Stimulated activated CD8-positive, alpha-beta memory T cell treated with anti-CD3 and anti-CD28 coated beads, Interleukin-15, amount 100 ng/mL, for 1 hour (primary cell): Measurements from ENCODE around the gene C1orf115.
A peak's percentile ranks its signal among the peaks of the same experiment; 100 is the strongest.
"Not testable (repeated sequence)": the region's sequence is repeated elsewhere in the genome, so short reads cannot be mapped to it uniquely, and the experiment has no call there.

Experiments used
- DNase-seq: peaks from one replicate; pipeline ENCODE4 v3.0.0-alpha.2; 2020; ENCODE audit warnings: low read depth

Gene C1orf115

DNA sequence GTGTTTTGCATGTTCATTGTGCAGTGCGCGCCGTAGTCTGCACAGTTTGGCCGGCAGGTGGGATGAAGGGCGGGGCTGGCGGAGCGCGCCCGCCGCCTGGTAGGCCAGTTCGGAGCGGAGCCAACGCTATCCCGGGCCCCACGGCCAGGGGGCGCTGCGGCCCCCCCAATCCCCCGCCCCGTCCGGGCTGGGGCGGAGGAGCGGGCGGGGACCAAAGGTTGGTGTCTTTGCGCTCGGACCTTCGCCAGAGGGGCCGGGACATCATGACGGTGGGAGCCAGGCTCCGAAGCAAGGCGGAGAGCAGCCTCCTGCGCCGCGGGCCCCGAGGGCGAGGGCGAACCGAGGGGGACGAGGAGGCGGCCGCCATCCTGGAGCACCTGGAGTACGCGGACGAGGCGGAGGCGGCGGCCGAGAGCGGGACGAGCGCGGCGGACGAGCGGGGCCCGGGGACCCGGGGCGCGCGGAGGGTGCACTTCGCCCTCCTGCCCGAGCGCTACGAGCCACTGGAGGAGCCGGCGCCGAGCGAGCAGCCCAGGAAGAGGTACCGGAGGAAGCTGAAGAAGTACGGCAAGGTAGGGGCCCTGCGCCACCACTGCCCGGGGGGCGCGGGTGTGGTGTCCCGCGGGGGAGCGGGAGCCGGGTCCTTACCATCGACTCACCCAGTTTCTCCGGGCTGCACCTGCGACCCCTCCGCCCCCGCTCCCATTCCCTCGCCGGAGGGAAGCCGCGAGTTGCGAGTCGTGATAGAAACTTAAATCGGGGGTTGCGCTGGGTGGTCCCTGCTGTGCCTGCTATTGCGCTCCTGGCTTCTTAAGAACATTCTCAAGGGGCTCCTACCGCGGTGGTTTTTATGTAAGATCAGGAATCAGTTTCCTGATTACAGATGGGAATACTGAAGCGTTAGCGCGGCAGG is at the start of gene C1orf115:
Gene C1orf115, plus strand, starts transcription at position 224 of the 913 bp plus-strand sequence. Its CDS starts 40 bp downstream, at position 264.
- DNase-seq, result peak; percentile 32

DNA sequence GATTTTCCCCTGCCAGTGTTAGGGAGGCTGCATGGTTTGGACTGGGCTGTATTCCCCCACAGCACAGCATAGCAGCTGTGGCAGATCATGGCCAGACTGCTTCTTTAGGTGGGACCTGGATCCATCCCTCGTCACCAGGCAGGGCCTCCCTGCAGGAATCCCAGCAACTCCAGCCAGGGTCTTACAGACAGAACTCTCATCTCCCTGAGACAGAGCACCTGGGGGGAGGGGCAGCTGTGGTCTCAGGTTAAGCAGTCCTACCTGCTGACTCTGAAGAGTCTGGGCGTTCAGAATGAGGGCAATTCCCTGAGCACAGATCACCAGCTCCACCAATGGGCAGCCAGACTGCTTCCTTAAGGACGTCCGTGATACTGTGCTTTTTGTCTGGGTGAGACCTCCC is 47.9 kb upstream of the C1orf115 start:
- DNase-seq, result no peak

GRCh38 chr1:220652995-220653394 is 37.2 kb upstream of the C1orf115 start:
- no peak for DNase-seq

- DNase-seq, result no peak
These were observed 34.7 kb upstream of the C1orf115 start for GRCh38 chr1:220655509-220655908.

GRCh38 chr1:220655961-220656740 is 34.0 kb upstream of the C1orf115 start:
- DNase-seq, result no peak

- DNase-seq, result no peak
These were observed 23.8 kb upstream of the C1orf115 start for GRCh38 chr1:220666349-220666748.

- no peak for DNase-seq
These were observed 21.2 kb upstream of the C1orf115 start for GRCh38 chr1:220669005-220669404.

DNA sequence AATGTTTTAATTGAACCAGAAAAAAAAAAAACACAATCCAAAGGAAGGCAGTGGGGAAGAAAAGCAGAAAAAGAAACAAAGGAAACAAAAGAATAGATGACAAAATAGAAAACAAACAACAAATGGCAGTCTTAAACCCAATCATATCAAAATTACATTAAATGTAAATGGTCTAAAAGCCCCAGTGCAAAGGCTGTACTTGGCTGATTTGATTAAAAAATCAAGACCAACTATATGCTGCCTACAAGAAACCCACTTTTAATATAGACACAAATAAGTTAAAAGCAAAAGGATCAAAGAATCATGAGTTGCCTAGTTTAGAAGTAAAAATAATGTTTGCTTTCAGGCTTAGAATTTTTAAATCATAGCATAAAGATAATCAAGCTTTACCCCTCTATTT is 19.8 kb upstream of the C1orf115 start:
- DNase-seq, result no peak

DNA sequence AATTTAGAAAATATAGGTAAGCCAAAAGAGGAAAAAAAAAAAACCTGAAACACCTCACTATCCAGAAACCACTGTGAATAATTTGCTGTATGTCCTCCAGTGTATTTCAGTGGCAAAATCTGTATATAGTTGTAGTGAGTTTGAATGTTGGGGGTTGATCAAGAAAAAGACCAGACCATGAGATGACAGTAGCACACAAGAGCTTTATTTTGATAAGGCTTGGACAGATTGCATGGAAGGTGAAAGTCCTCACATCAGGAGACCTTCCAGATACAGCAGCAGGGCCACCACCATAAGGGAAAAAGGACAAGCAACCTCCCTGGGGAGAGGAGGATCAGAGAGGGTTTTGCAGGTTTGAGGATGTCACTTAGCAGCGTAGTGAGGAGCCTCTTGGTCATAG is 16.2 kb upstream of the C1orf115 start:
- DNase-seq, result no peak

DNA sequence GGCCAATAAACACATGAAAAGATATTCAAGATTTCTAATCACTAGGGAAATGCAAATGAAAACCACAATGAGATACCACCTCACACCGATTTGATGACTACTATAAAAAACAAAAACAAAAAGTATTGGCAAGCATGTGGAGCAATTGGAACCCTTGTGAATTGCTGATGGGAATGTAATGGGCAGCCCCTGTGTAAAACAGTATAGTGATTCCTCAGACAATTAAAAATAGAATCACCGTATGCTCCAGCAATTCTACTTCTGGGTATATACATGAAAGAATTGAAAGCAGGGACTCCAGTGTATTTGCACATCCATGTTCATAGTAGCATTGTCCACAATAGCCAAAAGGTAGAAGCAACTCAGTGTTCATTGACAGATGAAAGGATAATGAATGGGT is 12.9 kb upstream of the C1orf115 start:
- no peak for DNase-seq

GRCh38 chr1:220680085-220680687 is 10.0 kb upstream of the C1orf115 start:
- DNase-seq, result no peak

GRCh38 chr1:220681220-220681880 is 8.8 kb upstream of the C1orf115 start:
- DNase-seq, result no peak

- no peak for DNase-seq
These were observed 7.1 kb upstream of the C1orf115 start for GRCh38 chr1:220682901-220683576.

DNA sequence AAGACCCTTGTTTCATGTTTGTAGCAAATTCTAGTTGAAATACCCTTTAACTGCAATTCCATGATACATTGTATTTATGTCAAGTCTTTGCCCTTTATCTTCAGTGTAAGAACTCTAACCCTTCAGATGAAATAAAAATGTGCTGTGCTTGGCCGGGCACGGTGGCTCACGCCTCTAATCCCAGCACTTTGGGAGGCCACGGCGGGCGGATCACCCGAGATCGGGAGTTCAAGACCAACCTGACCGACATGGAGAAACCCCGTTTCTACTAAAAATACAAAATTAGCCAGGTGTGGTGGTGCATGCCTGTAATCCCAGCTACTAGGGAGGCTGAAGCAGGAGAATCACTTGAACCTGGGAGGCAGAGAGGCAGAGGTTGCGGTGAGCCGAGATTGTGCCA is 6.4 kb upstream of the C1orf115 start:
- DNase-seq, result not testable (repeated sequence)

GRCh38 chr1:220684890-220685289 is 5.3 kb upstream of the C1orf115 start:
- no peak for DNase-seq

DNA sequence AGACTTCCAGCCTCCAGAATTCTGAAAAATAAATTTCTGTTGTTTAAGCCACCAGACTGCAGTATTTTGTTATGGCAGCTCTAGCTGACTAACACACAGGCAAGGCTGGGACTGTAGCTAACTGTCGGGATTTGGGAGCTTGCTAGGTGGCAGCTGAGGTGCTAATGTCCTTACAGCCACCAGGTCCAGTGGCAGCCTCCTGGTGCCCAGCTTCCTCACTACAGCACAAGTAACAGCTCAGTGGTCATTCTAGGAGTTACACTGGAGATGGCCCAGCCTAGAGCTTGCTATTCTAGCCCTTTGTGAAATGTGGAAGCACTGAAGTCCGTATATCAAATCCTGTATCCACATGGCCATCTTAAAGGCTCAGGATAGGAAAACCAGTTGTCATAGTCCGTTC is 4.3 kb upstream of the C1orf115 start:
- DNase-seq, result no peak

DNA sequence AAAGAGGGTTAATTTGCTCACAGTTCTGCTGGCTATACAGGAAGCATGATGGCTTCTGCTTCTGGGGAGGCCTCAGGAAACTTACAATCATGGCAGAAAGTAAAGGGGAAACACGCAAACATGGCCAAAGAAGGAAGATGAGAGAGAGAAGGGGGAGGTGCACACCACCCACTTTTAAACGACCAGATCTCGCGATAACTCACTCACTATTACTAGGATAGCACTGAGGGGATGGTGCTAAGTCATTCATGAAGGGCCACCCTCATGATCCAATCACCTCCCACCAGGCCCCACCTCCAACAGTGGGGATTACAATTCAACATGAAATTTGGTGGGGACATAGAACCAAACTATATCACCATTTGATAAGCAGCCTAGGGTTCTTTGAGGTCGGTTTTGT is 2.4 kb upstream of the C1orf115 start:
- DNase-seq, result no peak

DNA sequence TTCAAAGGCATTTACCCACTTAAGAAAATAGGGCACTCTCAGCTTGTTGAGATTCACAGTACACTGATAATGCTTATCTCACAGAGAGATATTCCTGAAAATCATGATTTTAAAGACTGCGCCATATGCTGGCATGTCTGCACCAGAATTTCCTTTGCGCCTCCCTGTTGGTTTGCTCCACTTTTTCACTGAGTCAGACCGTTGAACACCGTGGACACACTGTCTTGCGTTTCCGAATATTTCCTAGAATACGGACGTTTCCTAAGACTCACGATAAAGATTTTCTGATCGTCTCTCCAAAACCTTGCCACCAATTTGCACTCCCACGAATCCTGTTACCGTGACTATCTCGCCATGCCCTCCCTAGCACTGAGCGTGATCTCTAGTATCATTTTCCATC is 497 bp upstream of the C1orf115 start:
- no peak for DNase-seq

DNA sequence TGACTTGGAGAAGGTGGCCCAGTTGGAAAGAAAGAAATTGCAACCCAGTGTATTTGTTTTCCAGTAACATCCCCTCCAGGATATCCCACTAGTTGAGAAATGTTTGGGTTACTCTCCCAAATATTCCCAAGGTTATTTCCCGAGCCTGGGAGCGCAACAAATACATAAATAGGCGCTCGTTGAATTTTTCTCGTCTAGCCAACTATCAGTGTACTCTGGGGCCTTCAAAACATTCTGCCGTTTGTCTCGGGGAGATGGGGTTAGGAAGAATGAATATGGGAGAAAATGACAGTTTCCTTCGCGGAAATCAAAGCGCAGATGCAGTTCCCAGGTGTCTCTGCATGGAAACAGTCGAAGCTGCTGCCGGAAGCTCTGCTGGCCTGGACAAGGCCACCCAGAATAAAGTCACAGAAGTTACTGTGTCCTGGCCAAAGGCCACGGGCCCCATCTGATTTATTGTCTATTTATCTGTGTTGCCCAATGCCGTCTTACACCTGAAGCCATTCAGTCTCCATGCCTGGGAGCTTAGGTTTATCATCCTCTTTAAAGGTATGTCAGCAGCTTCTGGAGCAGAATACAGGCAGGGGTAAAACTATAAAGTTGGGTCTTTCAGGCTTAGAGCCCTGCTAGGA is 1.0 kb downstream of the C1orf115 start:
- DNase-seq, result no peak

DNA sequence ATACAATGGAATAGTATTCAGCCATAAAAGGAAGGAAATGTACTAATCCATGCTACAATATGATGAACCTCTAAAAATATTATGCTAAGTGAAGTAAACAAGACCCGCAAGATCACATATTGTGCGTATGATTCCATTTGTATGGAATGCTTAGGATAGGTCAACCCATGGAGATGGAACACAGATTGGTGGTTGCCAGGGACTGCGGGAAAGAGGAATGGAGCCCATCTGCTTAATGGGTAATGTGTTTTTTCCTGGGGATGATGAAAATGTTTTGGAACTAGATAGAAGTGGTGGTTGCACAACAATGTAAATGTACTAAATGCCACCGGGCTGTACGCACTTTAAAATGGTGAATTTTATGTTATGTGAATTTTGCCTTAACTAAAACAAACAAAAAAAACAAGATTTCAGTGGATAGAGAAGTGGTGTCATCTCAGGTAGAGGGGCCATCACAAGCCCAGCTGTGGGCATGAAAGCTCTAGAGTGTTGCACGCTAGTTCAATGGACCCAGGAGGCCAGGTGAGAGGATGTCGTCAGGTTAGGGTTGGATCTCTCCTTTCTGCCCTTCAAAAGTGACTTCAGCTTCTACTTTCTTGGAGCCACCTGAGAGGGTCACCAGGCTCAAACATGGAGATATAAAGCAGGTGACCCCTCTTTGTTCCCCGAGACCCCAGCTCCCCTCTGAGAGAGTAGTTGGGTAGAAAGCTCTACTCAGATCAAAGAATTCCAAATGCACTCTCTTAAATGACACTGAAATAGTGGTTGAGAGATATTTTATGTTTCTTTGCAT is 2.5 kb downstream of the C1orf115 start:
- DNase-seq, result no peak
